Measurements from ENCODE around the gene KLHL1.

Gene KLHL1

GRCh38 chr13:69866555-69866954 is 241.7 kb downstream of the KLHL1 start:
- no peak for TF ChIP-seq CREB1 (IDR thresholded peaks at IDR 0.05; ENCODE audit: low read depth)
- no peak for TF ChIP-seq USF1 (IDR thresholded peaks at IDR 0.05)
- no peak for TF ChIP-seq CEBPB (IDR thresholded peaks at IDR 0.05)
- no peak for TF ChIP-seq EP300 (IDR thresholded peaks at IDR 0.05; ENCODE audit: borderline replicate concordance)
- no peak for TF ChIP-seq TEAD4 (IDR thresholded peaks at IDR 0.05)
- no peak for TF ChIP-seq RAD21 (IDR thresholded peaks at IDR 0.05; ENCODE audit: low read depth)
- no peak for TF ChIP-seq MAX (IDR thresholded peaks at IDR 0.05)
- TF ChIP-seq TAF1 (IDR thresholded peaks at IDR 0.05; ENCODE audit: low read depth), result no peak
- no peak for TF ChIP-seq EGR1 (IDR thresholded peaks at IDR 0.05)
- TF ChIP-seq ZBTB7A (IDR thresholded peaks at IDR 0.05; ENCODE audit: low read depth), result no peak

GRCh38 chr13:69857183-69857821 is 250.9 kb downstream of the KLHL1 start:
- TF ChIP-seq MAX (IDR thresholded peaks at IDR 0.05), result no peak
- TF ChIP-seq NFIC (IDR thresholded peaks at IDR 0.05), result no peak
- no peak for TF ChIP-seq CREB1 (IDR thresholded peaks at IDR 0.05; ENCODE audit: low read depth)
- peak; percentile 87 for TF ChIP-seq RAD21 (IDR thresholded peaks at IDR 0.05; ENCODE audit: low read depth)
- no peak for TF ChIP-seq USF1 (IDR thresholded peaks at IDR 0.05)
- TF ChIP-seq EGR1 (IDR thresholded peaks at IDR 0.05), result no peak
- no peak for TF ChIP-seq TEAD4 (IDR thresholded peaks at IDR 0.05)
- peak; percentile 45; the same call in 1 of the 2 replicates for TF ChIP-seq FOXM1 (IDR thresholded peaks at IDR 0.05; ENCODE audit: borderline replicate concordance, low read depth)
- TF ChIP-seq YY1 (IDR thresholded peaks at IDR 0.05; ENCODE audit: low read depth), result no peak
- no peak for TF ChIP-seq TCF12 (IDR thresholded peaks at IDR 0.05; ENCODE audit: low read depth)
- no peak for TF ChIP-seq REST (IDR thresholded peaks at IDR 0.05; ENCODE audit: low read depth)
- TF ChIP-seq EP300 (IDR thresholded peaks at IDR 0.05; ENCODE audit: borderline replicate concordance), result no peak
- TF ChIP-seq ZBTB7A (IDR thresholded peaks at IDR 0.05; ENCODE audit: low read depth), result no peak

GRCh38 chr13:69856331-69856730 is 251.9 kb downstream of the KLHL1 start:
- TF ChIP-seq NFIC (IDR thresholded peaks at IDR 0.05) (no peak), CEBPB (IDR thresholded peaks at IDR 0.05) (no peak; the same call in 1 of the 2 replicates), MAX (IDR thresholded peaks at IDR 0.05) (peak; percentile 28; the same call in 1 of the 2 replicates), FOXM1 (IDR thresholded peaks at IDR 0.05; ENCODE audit: borderline replicate concordance, low read depth) (0 out of 2 replicates have a peak, but pooled peaks have one; percentile 15), TAF1 (IDR thresholded peaks at IDR 0.05; ENCODE audit: low read depth) (no peak), YY1 (IDR thresholded peaks at IDR 0.05; ENCODE audit: low read depth) (no peak), EGR1 (IDR thresholded peaks at IDR 0.05) (no peak), EP300 (IDR thresholded peaks at IDR 0.05; ENCODE audit: borderline replicate concordance) (peak; percentile 42; the same call in 1 of the 2 replicates), ZBTB7A (IDR thresholded peaks at IDR 0.05; ENCODE audit: low read depth) (no peak), USF1 (IDR thresholded peaks at IDR 0.05) (peak; percentile 40; the same call in 1 of the 2 replicates), TEAD4 (IDR thresholded peaks at IDR 0.05) (peak; percentile 90), TCF12 (IDR thresholded peaks at IDR 0.05; ENCODE audit: low read depth) (0 out of 2 replicates have a peak, but pooled peaks have one; percentile 34), RAD21 (IDR thresholded peaks at IDR 0.05; ENCODE audit: low read depth) (no peak)

- TF ChIP-seq NFIC (IDR thresholded peaks at IDR 0.05) (no peak), USF1 (IDR thresholded peaks at IDR 0.05) (no peak), TAF1 (IDR thresholded peaks at IDR 0.05; ENCODE audit: low read depth) (no peak), EGR1 (IDR thresholded peaks at IDR 0.05) (no peak), TEAD4 (IDR thresholded peaks at IDR 0.05) (no peak), ZBTB7A (IDR thresholded peaks at IDR 0.05; ENCODE audit: low read depth) (no peak), RAD21 (IDR thresholded peaks at IDR 0.05; ENCODE audit: low read depth) (no peak), YY1 (IDR thresholded peaks at IDR 0.05; ENCODE audit: low read depth) (no peak), CREB1 (IDR thresholded peaks at IDR 0.05; ENCODE audit: low read depth) (no peak), TCF12 (IDR thresholded peaks at IDR 0.05; ENCODE audit: low read depth) (no peak), CEBPB (IDR thresholded peaks at IDR 0.05) (no peak), MAX (IDR thresholded peaks at IDR 0.05) (no peak), REST (IDR thresholded peaks at IDR 0.05; ENCODE audit: low read depth) (no peak), EP300 (IDR thresholded peaks at IDR 0.05; ENCODE audit: borderline replicate concordance) (no peak), FOXM1 (IDR thresholded peaks at IDR 0.05; ENCODE audit: borderline replicate concordance, low read depth) (no peak)
Measured at GRCh38 chr13:69828527-69828926, 279.7 kb downstream of the KLHL1 start.

Data from Ishikawa (cell line).